Right atrium auricular region (tissue), 2 donors: ENCODE results near the gene CCDC33. TPM values are rescaled to one million over a fixed set of nuclear protein-coding genes. Genes with fewer than 3 reads are reported as not detected.

Experiments
- DNase-seq: peaks from one replicate; pipeline ENCODE4 v3.0.0-alpha.2; 2019; ENCODE audit warnings: low spot score
- H3K27ac ChIP-seq, 2 donors: fragments of 200-600 bp; sonication (generic); 1 replicate in 1 of 2; 2 replicates in 1 of 2; pipeline ENCODE4 v1.5.1; 2016 to 2019
- H3K27me3 ChIP-seq, 2 donors: fragments of 200-600 bp; sonication (generic); one replicate each; pipeline versions ENCODE4 v1.5.1 to v1.6.0; 2017 to 2019
- H3K36me3 ChIP-seq: fragments of 200-600 bp; sonication (generic); one replicate; pipeline ENCODE4 v1.5.1; 2016
- H3K4me1 ChIP-seq, 2 donors: fragments of 200-600 bp; sonication (generic); one replicate each; pipeline versions ENCODE4 v1.5.1 to v1.6.0; 2017 to 2019
- H3K4me3 ChIP-seq, 2 donors: fragments of 200-600 bp; sonication (generic); 1 replicate in 1 of 2; 2 replicates in 1 of 2; pipeline ENCODE4 v1.5.1; 2017 to 2019; ENCODE audit warnings: mild to moderate bottlenecking in 1 of 2, moderate library complexity in 1 of 2
- H3K9me3 ChIP-seq, 2 donors: fragments of 200-600 bp; sonication (generic); one replicate each; pipeline ENCODE4 v1.5.1; 2019
- CTCF ChIP-seq, 2 donors: fragments of 200-600 bp; sonication (generic); IDR thresholded peaks; one replicate each; pipeline ENCODE4 v1.5.1; 2019; ENCODE audit warnings: antibody characterized with exemption in 2 of 2
- total RNA-seq, 2 donors: library from RNA; depleted of rRNA; stranded (reverse); fragments of >200 nt; gene quantifications; one replicate each; pipeline ENCODE4 v1.1.0, GENCODE V29; 2016

The CCDC33 gene
- total RNA-seq, 2 donors from 2014 or later = not detected

DNA sequence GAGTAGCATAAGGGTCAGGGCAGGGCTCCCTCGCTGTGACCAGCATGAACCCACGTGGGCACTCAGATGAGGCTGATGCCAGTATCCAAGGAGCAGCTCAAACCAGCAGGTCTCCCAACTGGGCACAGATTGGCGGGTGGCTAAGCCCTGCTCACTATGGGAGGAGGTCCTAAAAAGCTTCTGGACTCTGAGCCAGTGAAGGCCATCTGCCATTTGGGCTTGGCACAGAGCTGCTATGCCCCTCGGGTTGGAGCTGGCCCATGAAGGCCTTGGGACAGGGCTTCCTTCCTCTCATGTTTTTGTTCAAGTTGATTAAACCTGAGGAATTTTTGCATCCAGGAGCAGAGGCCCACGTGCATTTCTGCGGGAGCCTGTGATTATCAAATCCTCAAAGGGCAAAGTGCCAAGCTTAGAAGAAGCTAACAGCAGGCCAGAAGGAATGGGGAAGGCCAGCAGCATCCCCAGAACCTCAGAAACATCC is 29.3 kb upstream of the CCDC33 start:
- H3K9me3 ChIP-seq = no peaks in the 10 kb centered on the region
- peaks cover 0 to 41% of the 10 kb centered on the region in 2 donors for H3K4me1 ChIP-seq
- H3K27ac ChIP-seq = no peak overlapping the region
- H3K36me3 ChIP-seq = no peaks in the 10 kb centered on the region
- DNase-seq = no peak
- no peaks in the 10 kb centered on the region for H3K27me3 ChIP-seq
- TF ChIP-seq CTCF (IDR thresholded peaks at IDR 0.05) = no peak
- H3K4me3 ChIP-seq = no peak overlapping the region

DNA sequence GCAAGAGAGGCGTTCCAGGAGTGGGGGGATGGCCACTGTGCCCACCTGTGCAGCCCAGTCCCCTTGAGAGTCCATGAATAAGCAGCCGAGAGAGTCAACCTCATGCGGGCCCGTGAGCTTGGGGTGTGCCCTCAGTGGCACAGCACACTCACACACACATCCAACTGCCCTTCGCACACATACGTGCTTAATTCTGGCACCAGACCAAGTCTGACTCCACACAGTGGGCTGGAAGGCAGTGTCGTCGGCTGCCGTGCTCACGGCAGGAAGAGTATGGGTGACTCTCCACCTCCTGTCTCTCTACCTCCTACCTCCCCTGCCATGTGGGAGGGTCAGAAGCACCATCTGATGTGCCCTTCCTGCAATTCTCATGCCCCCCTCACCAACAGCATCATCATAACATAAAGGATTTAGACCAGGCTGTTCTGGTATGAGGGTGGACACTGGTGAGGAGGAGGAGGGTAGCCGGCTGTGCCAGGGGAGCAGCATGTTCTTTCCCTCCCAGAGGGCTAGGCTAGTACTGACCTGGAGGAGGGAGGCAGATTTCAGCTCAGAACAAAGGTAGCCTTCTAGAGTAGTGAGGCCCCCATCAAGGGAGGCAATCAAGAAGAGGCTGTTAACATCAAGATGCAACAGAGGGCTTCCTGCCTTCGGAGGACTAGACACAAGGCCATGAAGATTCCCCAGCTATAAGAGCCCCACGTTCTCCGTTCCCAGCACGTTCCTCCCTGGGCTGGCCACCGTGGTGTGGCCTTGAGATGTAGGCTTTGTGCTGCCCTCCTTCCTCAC is 28.3 kb upstream of the CCDC33 start:
- H3K36me3 ChIP-seq = no peaks in the 10 kb centered on the region
- no peak for TF ChIP-seq CTCF (IDR thresholded peaks at IDR 0.05)
- no peak for DNase-seq
- no peak overlapping the region for H3K4me3 ChIP-seq
- H3K27ac ChIP-seq = no peak overlapping the region
- no peaks in the 10 kb centered on the region for H3K9me3 ChIP-seq
- H3K4me1 ChIP-seq = peaks cover 0 to 33% of the 10 kb centered on the region in 2 donors
- H3K27me3 ChIP-seq = no peaks in the 10 kb centered on the region

DNA sequence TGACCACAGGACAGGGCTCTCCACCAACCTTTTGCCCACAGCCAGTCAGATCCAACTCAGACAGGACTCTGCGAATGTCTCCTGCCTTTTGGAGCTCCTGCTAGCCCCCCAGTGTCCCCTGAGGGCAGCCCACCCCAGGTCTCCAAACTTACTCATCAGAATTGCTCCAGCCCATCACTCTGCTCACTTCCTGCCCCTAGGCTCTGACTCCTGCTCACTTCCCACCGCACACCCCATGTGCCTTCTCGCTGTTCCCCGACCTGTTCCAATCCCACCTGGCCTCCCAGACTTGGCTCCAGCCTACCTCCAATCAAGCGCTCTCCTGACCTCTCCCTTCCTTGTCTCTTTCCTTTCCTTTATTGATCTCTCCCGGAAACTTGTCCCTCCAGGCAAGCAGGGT is 27.6 kb upstream of the CCDC33 start:
- TF ChIP-seq CTCF (IDR thresholded peaks at IDR 0.05) = no peak
- Histone ChIP-seq H3K27me3 (no peaks in the 10 kb centered on the region), H3K27ac (no peak overlapping the region), H3K9me3 (no peaks in the 10 kb centered on the region), H3K4me3 (no peak overlapping the region), H3K36me3 (no peaks in the 10 kb centered on the region), H3K4me1 (peaks cover 0 to 34% of the 10 kb centered on the region in 2 donors)
- DNase-seq = no peak

DNA sequence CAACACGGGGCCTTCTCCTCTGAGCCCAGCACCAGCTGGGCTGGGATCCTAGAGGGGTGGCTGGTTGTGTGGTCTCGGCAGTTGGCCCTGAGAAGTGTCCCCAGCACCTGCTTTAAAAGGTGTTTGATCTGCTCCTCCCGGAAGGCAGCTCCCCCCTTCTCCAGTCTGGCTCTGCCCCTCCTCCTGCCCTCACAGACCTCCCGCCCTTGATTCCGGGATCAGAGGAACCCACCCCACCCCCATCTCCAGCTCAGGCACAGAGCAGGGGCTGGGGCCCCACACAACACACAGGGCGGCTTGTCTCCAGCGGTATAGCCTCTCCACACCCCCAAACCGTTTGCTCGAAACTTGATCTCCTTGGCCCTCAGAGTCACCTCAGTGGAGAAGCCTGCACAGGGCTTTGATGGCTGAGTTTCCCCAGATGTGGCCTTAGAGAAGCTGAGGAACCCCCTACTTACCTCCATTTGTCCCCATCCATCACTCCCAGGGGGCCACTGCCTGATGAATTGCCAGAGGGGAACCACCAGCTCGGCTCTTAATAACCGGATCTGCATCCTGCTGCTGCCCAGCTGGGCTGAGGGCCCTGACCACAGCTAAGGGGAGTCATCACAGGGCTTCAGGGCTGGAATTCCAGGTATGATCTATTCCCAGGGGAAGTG is 27.1 kb upstream of the CCDC33 start:
- Histone ChIP-seq H3K4me3 (no peak overlapping the region), H3K9me3 (no peaks in the 10 kb centered on the region), H3K27me3 (no peaks in the 10 kb centered on the region), H3K27ac (no peak overlapping the region), H3K36me3 (no peaks in the 10 kb centered on the region), H3K4me1 (peaks cover 0 to 36% of the 10 kb centered on the region in 2 donors)
- no peak for TF ChIP-seq CTCF (IDR thresholded peaks at IDR 0.05)
- DNase-seq = no peak

DNA sequence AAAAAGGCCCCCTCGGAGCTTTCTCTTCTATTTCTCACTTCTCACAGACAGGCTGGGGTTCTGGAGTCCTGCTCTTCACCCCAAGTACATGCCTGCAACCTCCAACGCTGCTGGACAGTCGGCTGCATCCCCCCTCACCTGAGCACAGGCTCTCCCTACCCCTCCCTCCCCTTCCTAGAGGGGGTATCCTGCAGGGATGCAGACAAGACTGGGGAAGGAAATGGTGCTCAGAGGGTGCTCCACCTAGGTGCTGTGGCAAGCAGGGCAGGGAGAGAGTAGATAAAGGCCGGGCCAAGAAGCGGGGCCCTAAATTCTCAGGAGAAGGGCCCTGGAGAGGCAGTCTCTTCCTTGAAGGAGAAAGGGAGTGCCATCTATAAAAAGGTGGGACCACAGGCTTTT is 26.6 kb upstream of the CCDC33 start:
- Histone ChIP-seq H3K27me3 (no peaks in the 10 kb centered on the region), H3K4me1 (peaks cover 0 to 31% of the 10 kb centered on the region in 2 donors), H3K9me3 (no peaks in the 10 kb centered on the region), H3K27ac (no peak overlapping the region), H3K36me3 (no peaks in the 10 kb centered on the region), H3K4me3 (no peak overlapping the region)
- DNase-seq = no peak
- no peak for TF ChIP-seq CTCF (IDR thresholded peaks at IDR 0.05)
